ENCODE results near the gene SCG5.

DNA sequence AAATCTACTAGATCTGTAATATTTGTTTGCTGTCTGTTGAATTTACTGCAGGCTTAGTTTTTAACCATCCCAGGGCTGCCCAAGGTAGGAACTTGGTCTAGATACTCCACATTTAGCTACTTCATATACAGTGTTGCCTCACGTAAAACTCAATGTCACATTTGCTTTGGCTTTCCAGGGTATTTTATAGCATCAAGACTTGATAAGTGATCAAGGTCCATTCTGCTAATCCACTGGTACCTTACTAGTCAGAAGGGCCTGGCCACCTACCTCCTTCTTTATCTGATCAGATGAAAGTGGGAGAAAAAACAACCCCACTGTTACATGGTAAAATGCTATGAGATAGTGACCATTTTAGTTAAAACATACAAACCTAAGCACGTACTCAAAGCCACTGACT is 50.8 kb downstream of the SCG5 start:
- TF ChIP-seq CTCF (conservative IDR thresholded peaks at IDR 0.05; ENCODE audit: low read depth, low read length) (no peak), EZH2 (IDR thresholded peaks at IDR 0.05; ENCODE audit: low read length, unreplicated experiment) (no peak)

All from PC-3 (cell line).